GM12873 (cell line): ENCODE data around the gene FBXL19.

Experiments used
- CTCF ChIP-seq: IDR thresholded peaks from 2 replicates; pipeline ENCODE4 v1.5.1; 2012; ENCODE audit warnings: low read depth, mild to moderate bottlenecking, moderate library complexity, low read length, control low read depth; ENCODE audit not compliant: insufficient read depth; ENCODE audit errors: missing control alignments

FBXL19 gene

GRCh38 chr16:30884760-30885159 is 38.6 kb upstream of the FBXL19 start:
- no peak for TF ChIP-seq CTCF

GRCh38 chr16:30885196-30885595 is 38.2 kb upstream of the FBXL19 start:
- no peak for TF ChIP-seq CTCF

GRCh38 chr16:30886145-30886544 is 37.2 kb upstream of the FBXL19 start:
- no peak for TF ChIP-seq CTCF

GRCh38 chr16:30887927-30888326 is 35.4 kb upstream of the FBXL19 start:
- no peak for TF ChIP-seq CTCF

- no peak for TF ChIP-seq CTCF
Observed at GRCh38 chr16:30888856-30889499, 34.4 kb upstream of the FBXL19 start.

- TF ChIP-seq CTCF: no peak
Observed at GRCh38 chr16:30889721-30890120, 33.7 kb upstream of the FBXL19 start.

GRCh38 chr16:30892670-30893416 is 30.5 kb upstream of the FBXL19 start:
- TF ChIP-seq CTCF: no peak
